Adrenal gland (tissue), 12 donors: Measurements from ENCODE around the gene RNU4-1. TPM values are rescaled to one million over a fixed set of nuclear protein-coding genes. Genes with fewer than 3 reads are reported as not detected.

Experiments
- DNase-seq, 7 donors: peaks; one replicate each; pipeline ENCODE4 v3.0.0-alpha.2; 2019 to 2020
- H3K27ac ChIP-seq, 5 donors: fragments of 200-600 bp; sonication (generic) in 4 of 5; 1 replicate in 3 of 5; 2 replicates in 2 of 5; pipeline versions ENCODE4 v1.5.1 to v1.8.0; 2016 to 2020; ENCODE audit warnings: mild to moderate bottlenecking in 1 of 5
- H3K27me3 ChIP-seq: fragments of 200-600 bp; 2 replicates; pipeline ENCODE4 v1.8.0; 2021
- H3K36me3 ChIP-seq, 2 donors: fragments of 200-600 bp; replicated peaks in 1 of 2; 1 replicate in 1 of 2; 2 replicates in 1 of 2; pipeline versions ENCODE4 v1.5.1 to v1.8.0; 2018 to 2022
- H3K4me1 ChIP-seq, 2 donors: fragments of 200-600 bp; replicated peaks in 1 of 2; 1 replicate in 1 of 2; 2 replicates in 1 of 2; pipeline versions ENCODE4 v1.5.1 to v1.8.0; 2018 to 2021
- H3K4me3 ChIP-seq, 4 donors: fragments of 200-600 bp; sonication (generic) in 3 of 4; one replicate each; pipeline ENCODE4 v1.5.1; 2016 to 2018
- H3K9me3 ChIP-seq, 3 donors: fragments of 200-600 bp; sonication (generic) in 1 of 3; replicated peaks in 1 of 3; 1 replicate in 2 of 3; 2 replicates in 1 of 3; pipeline versions ENCODE4 v1.5.1 to v1.8.0; 2016 to 2021
- POLR2A ChIP-seq, 2 donors: fragments of 450-650 bp; IDR thresholded peaks; one replicate each; pipeline ENCODE4 v1.6.1; 2017; ENCODE audit warnings: antibody characterized with exemption in 2 of 2, mild to moderate bottlenecking in 2 of 2, moderate library complexity in 1 of 2
- WGBS, 4 donors: extraction: QIAGEN DNeasy Blood & Tissue Kit in 2 of 4; methylation state at CpG; one replicate each; pipeline versions ENCODE4 v1.1.5 to v1.1.7; 2013 to 2017; 5-methylcytosine and 5-hydroxymethylcytosine counted together
- intact Hi-C, 2 donors: fragments of 100-400 bp; cut with DNase I; formaldehyde crosslinking; loops; one replicate each; pipeline versions ENCODE4 v1.14.1 to v1.15.0; 2022 to 2023
- polyA plus RNA-seq, 3 donors: library from polyadenylated mRNA; stranded (reverse); fragments of 200-250 nt in 2 of 3; fragments of 350-450 nt in 1 of 3; fragmentation: Illumina TruSeq in 1 of 3; extraction: RNeasy Lipid Tissue Mini Kit (QIAGEN cat#74804) in 1 of 3; gene quantifications; one replicate each; pipeline ENCODE4 v1.2.3, GENCODE V29; 2013 to 2014
- total RNA-seq, 9 donors: library from RNA; depleted of rRNA in 4 of 9; stranded (reverse); fragments of >200 nt in 4 of 9; fragments of 120-200 nt in 1 of 9; fragmentation: NEBNext Ultra II Directional in 1 of 9; extraction: Animal tissue kit (Norgen Biotek cat#: 25700) in 1 of 9; gene quantifications; one replicate each; pipeline versions ENCODE4 v1.1.0 to v1.2.4, GENCODE V29; 2013 to 2023
- TF ChIP-seq, protein P1 (sequence below), 6 experiments: fragments of 450-650 bp in 4 of 6; fragments of 200-600 bp in 2 of 6; sonication (generic) in 1 of 6; IDR thresholded peaks; 1 replicate in 5 of 6; 2 replicates in 1 of 6; pipeline versions ENCODE4 v1.5.1 to v1.8.0; 2016 to 2021; ENCODE audit warnings: antibody characterized with exemption in 6 of 6, mild to moderate bottlenecking in 2 of 6, moderate library complexity in 1 of 6
- donor health status: healthy with polysubstance abuse.
- donor health status: Bipolar disorder and iron deficiency.
- donor health status: DM: yes; HTN: yes; CAD: no.
- donor health status: DM: no; HTN: no; CAD: no.
- donor health status: DM: no; HTN: no; CAD: no.
- donor health status: DM: yes; HTN: yes; CAD: no.

The RNU4-1 gene
- total and polyA plus RNA-seq, 12 donors: under 0.01 to 4,330 (median 1,627) TPM; not detected in 4

DNA sequence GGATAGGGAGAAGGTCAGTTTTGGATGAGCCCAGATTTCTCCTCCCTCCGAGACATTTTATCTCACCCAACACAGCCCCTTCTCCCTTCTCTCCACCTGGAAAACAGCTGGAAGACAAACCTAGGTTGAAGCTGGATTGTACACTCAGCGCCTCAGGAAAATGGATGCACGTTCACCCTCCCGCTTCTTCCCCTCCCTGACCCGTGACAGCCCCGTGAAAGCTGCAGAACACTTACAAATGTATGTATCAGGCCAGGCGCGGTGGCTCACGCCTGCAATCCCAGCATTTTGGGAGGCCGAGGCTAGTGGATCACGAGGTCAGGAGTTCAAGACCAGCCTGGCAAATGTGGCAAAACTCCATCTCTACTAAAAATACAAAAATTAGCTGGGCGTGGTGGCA lies 5.5 kb downstream of the RNU4-1 start:
- WGBS, 4 donors: 74 to 83% (median 79%) methylated on average over 12 of the region's 12 CpGs

DNA sequence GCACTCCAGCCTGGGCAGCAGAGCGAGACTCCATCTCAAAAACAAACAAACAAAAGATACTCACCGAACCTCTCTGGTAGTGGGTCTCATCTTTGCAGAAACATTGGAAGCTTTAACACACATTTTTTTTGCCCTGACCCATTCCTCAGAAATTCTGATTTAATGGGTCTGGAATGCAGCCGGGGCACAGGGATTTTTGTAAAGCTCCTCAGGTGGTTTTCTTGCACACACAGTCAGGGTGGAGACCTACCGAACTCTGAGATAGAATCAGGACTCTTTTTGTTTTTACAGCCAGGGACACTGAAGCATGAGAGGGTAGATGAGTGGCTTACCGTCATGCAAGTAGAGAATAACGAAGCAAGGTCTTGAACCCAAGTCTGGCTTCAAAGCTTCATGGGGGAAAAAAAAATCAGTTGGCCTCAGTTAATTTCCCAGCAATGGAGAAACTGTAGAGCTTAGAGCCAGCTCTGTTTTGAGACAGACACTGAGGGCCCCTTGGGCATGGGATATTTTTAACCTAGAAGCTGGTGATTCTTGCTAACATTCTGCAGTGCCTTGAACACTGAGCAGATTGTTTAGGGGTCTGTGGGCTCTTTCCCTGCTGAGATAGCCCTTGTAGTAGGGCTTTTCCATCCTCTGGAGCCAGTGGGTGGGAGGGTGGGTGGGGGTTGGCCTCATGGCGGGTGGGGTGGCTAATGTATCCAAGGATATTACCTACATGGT lies 6.1 kb downstream of the RNU4-1 start:
- intact Hi-C loops: no loop called here
- Histone ChIP-seq H3K9me3 (no peaks in the 10 kb centered on the region), H3K27me3 (no peaks in the 10 kb centered on the region), H3K27ac (no peak overlapping the region), H3K4me3 (no peak overlapping the region), H3K36me3 (no peaks in the 10 kb centered on the region), H3K4me1 (peaks cover 8 to 10% of the 10 kb centered on the region in 2 donors)
- DNase-seq: no peak
- WGBS, 4 donors: 62 to 65% (median 65%) methylated on average over 6 to 7 of the region's 7 CpGs
- TF ChIP-seq, protein P1, sequence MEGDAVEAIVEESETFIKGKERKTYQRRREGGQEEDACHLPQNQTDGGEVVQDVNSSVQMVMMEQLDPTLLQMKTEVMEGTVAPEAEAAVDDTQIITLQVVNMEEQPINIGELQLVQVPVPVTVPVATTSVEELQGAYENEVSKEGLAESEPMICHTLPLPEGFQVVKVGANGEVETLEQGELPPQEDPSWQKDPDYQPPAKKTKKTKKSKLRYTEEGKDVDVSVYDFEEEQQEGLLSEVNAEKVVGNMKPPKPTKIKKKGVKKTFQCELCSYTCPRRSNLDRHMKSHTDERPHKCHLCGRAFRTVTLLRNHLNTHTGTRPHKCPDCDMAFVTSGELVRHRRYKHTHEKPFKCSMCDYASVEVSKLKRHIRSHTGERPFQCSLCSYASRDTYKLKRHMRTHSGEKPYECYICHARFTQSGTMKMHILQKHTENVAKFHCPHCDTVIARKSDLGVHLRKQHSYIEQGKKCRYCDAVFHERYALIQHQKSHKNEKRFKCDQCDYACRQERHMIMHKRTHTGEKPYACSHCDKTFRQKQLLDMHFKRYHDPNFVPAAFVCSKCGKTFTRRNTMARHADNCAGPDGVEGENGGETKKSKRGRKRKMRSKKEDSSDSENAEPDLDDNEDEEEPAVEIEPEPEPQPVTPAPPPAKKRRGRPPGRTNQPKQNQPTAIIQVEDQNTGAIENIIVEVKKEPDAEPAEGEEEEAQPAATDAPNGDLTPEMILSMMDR (IDR thresholded peaks at IDR 0.05): no peak
- no peak for TF ChIP-seq POLR2A (IDR thresholded peaks at IDR 0.05)

More for the DNA sequence above, 5.5 kb downstream of the RNU4-1 start:
- Histone ChIP-seq H3K27me3 (no peaks in the 10 kb centered on the region), H3K9me3 (no peaks in the 10 kb centered on the region), H3K27ac (no peak overlapping the region), H3K4me3 (no peak overlapping the region), H3K4me1 (peaks cover 8 to 10% of the 10 kb centered on the region in 2 donors), H3K36me3 (no peaks in the 10 kb centered on the region)
- no peak for DNase-seq
- TF ChIP-seq, protein P1 (IDR thresholded peaks at IDR 0.05): no peak
- TF ChIP-seq POLR2A (IDR thresholded peaks at IDR 0.05): no peak
- intact Hi-C loops: no loop called here

DNA sequence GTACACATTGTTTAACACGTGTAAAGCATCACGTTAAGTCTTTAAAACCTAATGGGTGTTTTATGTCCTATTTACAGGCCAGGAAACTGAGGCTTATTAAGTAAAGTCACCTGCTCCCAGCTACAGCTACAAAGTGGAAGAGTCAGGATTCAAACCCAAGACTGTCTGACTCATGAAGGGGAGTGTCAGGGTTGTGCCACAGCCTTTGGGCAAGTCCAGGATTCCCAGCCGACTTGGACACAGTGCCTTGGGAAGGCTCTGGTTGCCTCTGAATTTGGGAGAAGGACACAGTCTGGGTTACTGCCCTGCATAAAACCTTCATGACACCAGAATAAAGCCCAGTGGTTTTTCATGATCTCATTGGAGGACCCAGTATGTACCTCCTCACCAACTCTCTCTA lies 8.7 kb downstream of the RNU4-1 start:
- H3K27me3 ChIP-seq: no peaks in the 10 kb centered on the region
- H3K36me3 ChIP-seq: no peaks in the 10 kb centered on the region
- no peak overlapping the region for H3K27ac ChIP-seq
- H3K9me3 ChIP-seq: no peaks in the 10 kb centered on the region
- no peak for TF ChIP-seq POLR2A (IDR thresholded peaks at IDR 0.05)
- TF ChIP-seq, protein P1 (IDR thresholded peaks at IDR 0.05): no peak
- no peak overlapping the region for H3K4me3 ChIP-seq
- H3K4me1 ChIP-seq: no peaks in the 10 kb centered on the region
- no peak for DNase-seq
- intact Hi-C loops: no loop called here
- 77 to 94% (median 81%) methylated on average over 2 to 3 of the region's 3 CpGs for WGBS, 4 donors

DNA sequence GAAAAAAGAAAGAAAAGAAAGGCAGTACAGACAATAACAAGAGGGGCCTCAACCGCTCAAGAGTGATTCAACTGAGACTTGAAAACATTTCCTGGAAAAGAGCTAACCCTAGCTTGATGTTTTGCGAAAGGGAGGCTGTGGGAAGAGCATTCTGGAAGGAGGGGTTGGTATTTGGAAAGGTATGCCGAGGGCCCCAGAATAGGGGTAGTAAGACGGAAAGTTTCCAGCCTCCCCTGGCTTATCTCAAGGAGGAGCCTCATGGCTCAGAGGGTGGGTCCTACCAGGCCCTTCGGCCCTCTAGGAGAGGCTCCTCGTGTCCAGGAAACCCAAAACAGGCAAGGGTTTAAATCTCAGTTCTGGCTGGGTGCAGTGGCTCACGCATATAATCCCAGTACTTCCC lies 9.7 kb downstream of the RNU4-1 start:
- H3K27ac ChIP-seq: no peak overlapping the region
- no peaks in the 10 kb centered on the region for H3K4me1 ChIP-seq
- no peaks in the 10 kb centered on the region for H3K27me3 ChIP-seq
- H3K4me3 ChIP-seq: no peak overlapping the region
- no peaks in the 10 kb centered on the region for H3K9me3 ChIP-seq
- TF ChIP-seq, protein P1 (IDR thresholded peaks at IDR 0.05): no peak
- TF ChIP-seq POLR2A (IDR thresholded peaks at IDR 0.05): no peak
- H3K36me3 ChIP-seq: no peaks in the 10 kb centered on the region
- WGBS, 4 donors: 81 to 90% (median 82%) methylated on average over 4 to 7 of the region's 7 CpGs
- intact Hi-C loops: no loop called here
- DNase-seq: no peak
